Panc1 (cell line): ENCODE measurements around the gene FXYD7. TPM values are rescaled to one million over a fixed set of nuclear protein-coding genes. Genes with fewer than 3 reads are reported as not detected.

Source experiments
- ATAC-seq: fragments of 200-7000 bp; cut with Tn5 transposase; 2 replicates; pipeline ENCODE4 v1.9.1; 2020; ENCODE audit warnings: mild to moderate bottlenecking, moderate library complexity
- BruUV-seq: library from RNA; stranded (reverse); fragments of 400-500 nt; replicated peaks from 2 replicates; lab custom pipeline; 2021; lab: Mats Ljungman, UMichigan
- CTCF ChIA-PET: fragments of 300-600 bp; sonication (Branson Sonifier 250); formaldehyde crosslinking; loops from one replicate; lab custom pipeline; 2022; ENCODE audit warnings: antibody characterized with exemption; lab: Charles Lee
- POLR2A ChIA-PET: fragments of 300-600 bp; sonication (Branson Sonifier 250); formaldehyde crosslinking; loops from one replicate; lab custom pipeline; 2022; ENCODE audit warnings: antibody characterized with exemption; lab: Charles Lee
- DNase-seq: peaks from one replicate; pipeline ENCODE4 v3.0.0-alpha.2; 2010; ENCODE audit warnings: low read depth, low spot score
- H3K27ac ChIP-seq: 2 replicates; pipeline ENCODE4 v1.5.1; 2011; ENCODE audit warnings: mild to moderate bottlenecking, low read length, inconsistent platforms
- H3K27me3 ChIP-seq: fragments of 200-500 bp; sonication (Bioruptor generic); 2 replicates; pipeline ENCODE4 v1.6.0; 2014; ENCODE audit warnings: low read length, inconsistent platforms; ENCODE audit not compliant: control insufficient read depth, insufficient read depth
- H3K36me3 ChIP-seq: fragments of 200-500 bp; sonication (Bioruptor generic); 2 replicates; pipeline ENCODE4 v1.5.1; 2014; ENCODE audit warnings: inconsistent platforms, mild to moderate bottlenecking, low read length, moderate library complexity; ENCODE audit not compliant: control insufficient read depth, insufficient read depth
- H3K4me1 ChIP-seq: 2 replicates; pipeline ENCODE4 v1.5.1; 2011; ENCODE audit warnings: inconsistent platforms, mild to moderate bottlenecking, low read length, moderate library complexity; ENCODE audit not compliant: control insufficient read depth, insufficient read depth
- H3K4me3 ChIP-seq, 2 experiments: 2 replicates each; pipeline ENCODE4 v1.5.1; 2011 to 2012; ENCODE audit warnings: low read depth in 2 of 2, low read length in 2 of 2, mild to moderate bottlenecking in 2 of 2, inconsistent platforms in 1 of 2, moderate library complexity in 1 of 2
- H3K9me3 ChIP-seq: fragments of 200-500 bp; sonication (Bioruptor generic); 2 replicates; pipeline ENCODE4 v1.5.1; 2014; ENCODE audit warnings: low read depth, mild to moderate bottlenecking, inconsistent platforms, low read length, moderate library complexity; ENCODE audit not compliant: control insufficient read depth, insufficient read depth
- POLR2AphosphoS5 ChIP-seq: IDR thresholded peaks from 2 replicates; pipeline ENCODE4 v1.6.1; 2012; ENCODE audit warnings: mild to moderate bottlenecking, low read depth, low read length, moderate library complexity
- SIN3A ChIP-seq: IDR thresholded peaks from 2 replicates; pipeline ENCODE4 v1.6.1; 2012; ENCODE audit warnings: low read depth, mild to moderate bottlenecking, low read length, moderate library complexity, borderline replicate concordance; ENCODE audit not compliant: insufficient read depth
- TCF7L2 ChIP-seq: IDR thresholded peaks from 2 replicates; pipeline ENCODE4 v1.6.1; 2011; ENCODE audit warnings: mild to moderate bottlenecking, low read depth, low read length, inconsistent platforms
- in situ Hi-C: cut with HindIII; loops from 2 replicates; pipeline ENCODE4 v1.10.0; 2016; ENCODE audit warnings: low sequenced_read_pairs, low pct_unique_long_range_greater_than_20kb
- intact Hi-C: fragments of 100-400 bp; cut with micrococcal nuclease; formaldehyde crosslinking; loops from one replicate; pipeline ENCODE4 v1.10.0; 2022; ENCODE audit not compliant: unreplicated experiment
- total RNA-seq: library from RNA; stranded (reverse); gene quantifications from one replicate; pipeline ENCODE4 v1.2.1, GENCODE V29; 2021; ENCODE audit not compliant: unreplicated experiment
- TF ChIP-seq, protein P1 (sequence below): fragments of 450-650 bp; IDR thresholded peaks from 2 replicates; pipeline ENCODE4 v1.5.1; 2017; ENCODE audit warnings: mild to moderate bottlenecking
- TF ChIP-seq, protein P2 (sequence below), 2 experiments: IDR thresholded peaks; 2 replicates each; pipeline ENCODE4 v1.6.1; 2011 to 2012; ENCODE audit warnings: low read depth in 2 of 2, control low read depth in 1 of 2, low read length in 1 of 2, mild to moderate bottlenecking in 1 of 2, moderate library complexity in 1 of 2; ENCODE audit not compliant: insufficient read depth in 1 of 2

FXYD7 gene
- total RNA-seq, 1 experiment from 2014 or later = not detected

DNA sequence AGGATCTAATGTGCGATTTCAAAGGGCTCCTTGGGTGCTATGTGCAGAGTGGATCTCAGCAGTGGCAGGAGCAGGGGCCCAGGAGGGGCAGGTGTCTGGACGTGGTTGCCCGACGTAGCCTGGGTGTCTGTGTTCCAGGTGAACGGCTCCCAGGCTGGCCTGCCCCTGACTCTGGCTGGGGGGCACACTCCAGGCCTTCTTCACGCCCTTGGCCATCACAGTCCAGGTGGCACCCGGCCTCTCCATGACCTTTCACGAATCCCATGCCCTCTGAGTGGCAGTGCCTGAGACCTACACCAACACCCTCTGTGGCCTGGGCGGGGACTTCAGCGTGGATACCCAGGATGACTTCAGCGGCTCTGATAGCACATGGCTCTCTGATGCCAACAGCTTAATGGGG, 38.7 kb upstream of the FXYD7 start:
- H3K4me3 ChIP-seq = no peak overlapping the region
- no peaks in the 10 kb centered on the region for H3K9me3 ChIP-seq
- ATAC-seq (no peak), DNase-seq (no peak)
- POLR2A ChIA-PET = no interaction called here
- H3K27me3 ChIP-seq = no peaks in the 10 kb centered on the region
- H3K36me3 ChIP-seq = no peaks in the 10 kb centered on the region
- no peaks in the 10 kb centered on the region for H3K4me1 ChIP-seq
- no peak for TF ChIP-seq POLR2AphosphoS5
- no peak for TF ChIP-seq SIN3A
- no peak for TF ChIP-seq TCF7L2
- TF ChIP-seq, protein P1, sequence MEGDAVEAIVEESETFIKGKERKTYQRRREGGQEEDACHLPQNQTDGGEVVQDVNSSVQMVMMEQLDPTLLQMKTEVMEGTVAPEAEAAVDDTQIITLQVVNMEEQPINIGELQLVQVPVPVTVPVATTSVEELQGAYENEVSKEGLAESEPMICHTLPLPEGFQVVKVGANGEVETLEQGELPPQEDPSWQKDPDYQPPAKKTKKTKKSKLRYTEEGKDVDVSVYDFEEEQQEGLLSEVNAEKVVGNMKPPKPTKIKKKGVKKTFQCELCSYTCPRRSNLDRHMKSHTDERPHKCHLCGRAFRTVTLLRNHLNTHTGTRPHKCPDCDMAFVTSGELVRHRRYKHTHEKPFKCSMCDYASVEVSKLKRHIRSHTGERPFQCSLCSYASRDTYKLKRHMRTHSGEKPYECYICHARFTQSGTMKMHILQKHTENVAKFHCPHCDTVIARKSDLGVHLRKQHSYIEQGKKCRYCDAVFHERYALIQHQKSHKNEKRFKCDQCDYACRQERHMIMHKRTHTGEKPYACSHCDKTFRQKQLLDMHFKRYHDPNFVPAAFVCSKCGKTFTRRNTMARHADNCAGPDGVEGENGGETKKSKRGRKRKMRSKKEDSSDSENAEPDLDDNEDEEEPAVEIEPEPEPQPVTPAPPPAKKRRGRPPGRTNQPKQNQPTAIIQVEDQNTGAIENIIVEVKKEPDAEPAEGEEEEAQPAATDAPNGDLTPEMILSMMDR = no peak
- TF ChIP-seq, protein P2, sequence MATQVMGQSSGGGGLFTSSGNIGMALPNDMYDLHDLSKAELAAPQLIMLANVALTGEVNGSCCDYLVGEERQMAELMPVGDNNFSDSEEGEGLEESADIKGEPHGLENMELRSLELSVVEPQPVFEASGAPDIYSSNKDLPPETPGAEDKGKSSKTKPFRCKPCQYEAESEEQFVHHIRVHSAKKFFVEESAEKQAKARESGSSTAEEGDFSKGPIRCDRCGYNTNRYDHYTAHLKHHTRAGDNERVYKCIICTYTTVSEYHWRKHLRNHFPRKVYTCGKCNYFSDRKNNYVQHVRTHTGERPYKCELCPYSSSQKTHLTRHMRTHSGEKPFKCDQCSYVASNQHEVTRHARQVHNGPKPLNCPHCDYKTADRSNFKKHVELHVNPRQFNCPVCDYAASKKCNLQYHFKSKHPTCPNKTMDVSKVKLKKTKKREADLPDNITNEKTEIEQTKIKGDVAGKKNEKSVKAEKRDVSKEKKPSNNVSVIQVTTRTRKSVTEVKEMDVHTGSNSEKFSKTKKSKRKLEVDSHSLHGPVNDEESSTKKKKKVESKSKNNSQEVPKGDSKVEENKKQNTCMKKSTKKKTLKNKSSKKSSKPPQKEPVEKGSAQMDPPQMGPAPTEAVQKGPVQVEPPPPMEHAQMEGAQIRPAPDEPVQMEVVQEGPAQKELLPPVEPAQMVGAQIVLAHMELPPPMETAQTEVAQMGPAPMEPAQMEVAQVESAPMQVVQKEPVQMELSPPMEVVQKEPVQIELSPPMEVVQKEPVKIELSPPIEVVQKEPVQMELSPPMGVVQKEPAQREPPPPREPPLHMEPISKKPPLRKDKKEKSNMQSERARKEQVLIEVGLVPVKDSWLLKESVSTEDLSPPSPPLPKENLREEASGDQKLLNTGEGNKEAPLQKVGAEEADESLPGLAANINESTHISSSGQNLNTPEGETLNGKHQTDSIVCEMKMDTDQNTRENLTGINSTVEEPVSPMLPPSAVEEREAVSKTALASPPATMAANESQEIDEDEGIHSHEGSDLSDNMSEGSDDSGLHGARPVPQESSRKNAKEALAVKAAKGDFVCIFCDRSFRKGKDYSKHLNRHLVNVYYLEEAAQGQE (IDR thresholded peaks at IDR 0.05; ENCODE audit: insufficient read depth in 1 of 2, low read depth in 2 of 2, low read length in 1 of 2) = no peak
- intact Hi-C loops = no loop called here
- in situ Hi-C loops = no loop called here
- no TSS peak for BruUV-seq
- no peak overlapping the region for H3K27ac ChIP-seq
- CTCF ChIA-PET = no interaction called here

DNA sequence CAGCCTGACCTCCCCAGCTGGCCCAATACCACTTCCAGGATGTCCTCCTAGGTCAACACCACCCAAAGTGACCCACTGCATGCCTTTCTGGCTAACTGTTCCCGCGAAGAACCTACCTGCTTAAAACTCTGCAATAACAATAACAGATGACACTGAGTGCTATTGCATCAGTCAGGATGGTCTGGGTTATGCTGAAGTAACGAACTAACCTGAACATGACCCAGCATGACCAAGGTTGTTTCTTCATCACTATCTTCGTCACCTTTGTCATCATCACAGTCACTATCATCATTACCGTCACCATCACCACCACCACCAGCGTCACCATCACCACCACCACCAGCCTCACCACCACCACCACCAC, 38.0 kb upstream of the FXYD7 start:
- no peak overlapping the region for H3K27ac ChIP-seq
- ATAC-seq (no peak), DNase-seq (no peak)
- no peaks in the 10 kb centered on the region for H3K4me1 ChIP-seq
- CTCF ChIA-PET = no interaction called here
- no peaks in the 10 kb centered on the region for H3K27me3 ChIP-seq
- POLR2A ChIA-PET = no interaction called here
- no peaks in the 10 kb centered on the region for H3K36me3 ChIP-seq
- intact Hi-C loops (no loop called here), in situ Hi-C loops (no loop called here)
- no peak overlapping the region for H3K4me3 ChIP-seq
- no peak for TF ChIP-seq POLR2AphosphoS5
- TF ChIP-seq, protein P1 = no peak
- TF ChIP-seq, protein P2 (IDR thresholded peaks at IDR 0.05; ENCODE audit: insufficient read depth in 1 of 2, low read depth in 2 of 2, low read length in 1 of 2) = no peak
- TF ChIP-seq SIN3A = no peak
- TF ChIP-seq TCF7L2 = no peak
- BruUV-seq = no TSS peak
- no peaks in the 10 kb centered on the region for H3K9me3 ChIP-seq
